ENCODE measurements around the gene HSP90AB1. TPM values are rescaled to one million over a fixed set of nuclear protein-coding genes. Genes with fewer than 3 reads are reported as not detected.

Gene HSP90AB1
- total and polyA plus RNA-seq, 12 donors = 235 to 1,053 (median 904) TPM

DNA sequence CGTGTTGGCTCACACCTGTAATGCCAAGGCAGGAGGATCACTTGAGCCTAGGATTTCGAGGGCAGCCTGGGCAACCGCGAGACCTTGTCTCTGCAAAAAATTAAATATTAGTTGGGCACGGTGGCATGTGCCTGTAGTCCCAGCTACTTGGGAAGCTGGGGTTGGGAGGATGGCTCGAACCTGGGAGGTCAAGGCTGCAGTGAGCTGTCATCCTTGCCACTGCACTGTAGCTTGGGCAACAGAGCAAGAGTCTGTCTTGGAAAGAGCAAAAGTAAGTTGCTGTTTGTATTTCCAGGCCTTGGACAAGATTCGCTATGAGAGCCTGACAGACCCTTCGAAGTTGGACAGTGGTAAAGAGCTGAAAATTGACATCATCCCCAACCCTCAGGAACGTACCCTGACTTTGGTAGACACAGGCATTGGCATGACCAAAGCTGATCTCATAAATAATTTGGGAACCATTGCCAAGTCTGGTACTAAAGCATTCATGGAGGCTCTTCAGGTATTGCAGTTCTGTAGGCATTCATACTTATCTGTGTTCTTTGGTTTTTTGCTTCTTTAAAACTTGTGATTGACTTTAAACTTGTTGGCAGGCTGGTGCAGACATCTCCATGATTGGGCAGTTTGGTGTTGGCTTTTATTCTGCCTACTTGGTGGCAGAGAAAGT lies 2.3 kb downstream of the HSP90AB1 start:
- TF ChIP-seq, protein P1, sequence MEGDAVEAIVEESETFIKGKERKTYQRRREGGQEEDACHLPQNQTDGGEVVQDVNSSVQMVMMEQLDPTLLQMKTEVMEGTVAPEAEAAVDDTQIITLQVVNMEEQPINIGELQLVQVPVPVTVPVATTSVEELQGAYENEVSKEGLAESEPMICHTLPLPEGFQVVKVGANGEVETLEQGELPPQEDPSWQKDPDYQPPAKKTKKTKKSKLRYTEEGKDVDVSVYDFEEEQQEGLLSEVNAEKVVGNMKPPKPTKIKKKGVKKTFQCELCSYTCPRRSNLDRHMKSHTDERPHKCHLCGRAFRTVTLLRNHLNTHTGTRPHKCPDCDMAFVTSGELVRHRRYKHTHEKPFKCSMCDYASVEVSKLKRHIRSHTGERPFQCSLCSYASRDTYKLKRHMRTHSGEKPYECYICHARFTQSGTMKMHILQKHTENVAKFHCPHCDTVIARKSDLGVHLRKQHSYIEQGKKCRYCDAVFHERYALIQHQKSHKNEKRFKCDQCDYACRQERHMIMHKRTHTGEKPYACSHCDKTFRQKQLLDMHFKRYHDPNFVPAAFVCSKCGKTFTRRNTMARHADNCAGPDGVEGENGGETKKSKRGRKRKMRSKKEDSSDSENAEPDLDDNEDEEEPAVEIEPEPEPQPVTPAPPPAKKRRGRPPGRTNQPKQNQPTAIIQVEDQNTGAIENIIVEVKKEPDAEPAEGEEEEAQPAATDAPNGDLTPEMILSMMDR (IDR thresholded peaks at IDR 0.05) = no peak
- intact Hi-C loops (cut with DNase I) = no loop called here
- ATAC-seq (no peak), DNase-seq (no peak)
- H3K9me3 ChIP-seq = no peaks in the 10 kb centered on the region
- WGBS, 2 donors = 70% methylated on average over 9 of the region's 9 CpGs
- H3K4me1 ChIP-seq = peaks cover 9 to 71% (median 48%) of the 10 kb centered on the region in 9 donors
- no peaks in the 10 kb centered on the region for H3K27me3 ChIP-seq
- H3K36me3 ChIP-seq = peaks cover 6 to 65% (median 56%) of the 10 kb centered on the region in 9 donors
- peak overlapping the region in 1 of 10 donors; percentile 25 for H3K27ac ChIP-seq
- peak overlapping the region in 7 of 10 donors; percentile 76 to 98 (median 85) for H3K4me3 ChIP-seq

DNA sequence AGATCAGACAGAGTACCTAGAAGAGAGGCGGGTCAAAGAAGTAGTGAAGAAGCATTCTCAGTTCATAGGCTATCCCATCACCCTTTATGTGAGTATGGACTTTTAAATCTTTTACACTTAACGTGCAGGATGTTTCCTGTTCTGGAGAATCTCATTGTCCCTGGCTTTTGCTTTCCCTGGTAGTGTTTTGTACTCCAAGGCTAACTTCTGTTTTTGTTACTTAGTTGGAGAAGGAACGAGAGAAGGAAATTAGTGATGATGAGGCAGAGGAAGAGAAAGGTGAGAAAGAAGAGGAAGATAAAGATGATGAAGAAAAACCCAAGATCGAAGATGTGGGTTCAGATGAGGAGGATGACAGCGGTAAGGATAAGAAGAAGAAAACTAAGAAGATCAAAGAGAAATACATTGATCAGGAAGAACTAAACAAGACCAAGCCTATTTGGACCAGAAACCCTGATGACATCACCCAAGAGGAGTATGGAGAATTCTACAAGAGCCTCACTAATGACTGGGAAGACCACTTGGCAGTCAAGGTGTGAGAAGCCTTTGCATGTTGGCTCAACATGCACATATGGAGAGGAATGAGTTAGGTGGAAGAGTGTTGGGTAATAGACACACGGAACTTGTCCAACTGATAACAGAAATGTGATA lies 3.3 kb downstream of the HSP90AB1 start:
- no peaks in the 10 kb centered on the region for H3K9me3 ChIP-seq
- H3K27ac ChIP-seq = no peak overlapping the region
- 60 to 64% methylated on average over 6 of the region's 6 CpGs for WGBS, 2 donors
- peaks cover 6 to 75% (median 66%) of the 10 kb centered on the region in 9 donors for H3K36me3 ChIP-seq
- TF ChIP-seq, protein P1 (IDR thresholded peaks at IDR 0.05) = no peak
- intact Hi-C loops (cut with DNase I) = loop anchor here in 1 of 10 donors (10.0 kb wide), 1 partner anchor 155 kb away; no protein-coding TSS in a partner anchor
- DNase-seq = no peak
- peaks cover 9 to 78% (median 48%) of the 10 kb centered on the region in 9 donors for H3K4me1 ChIP-seq
- H3K4me3 ChIP-seq = no peak overlapping the region
- ATAC-seq = no peak
- H3K27me3 ChIP-seq = no peaks in the 10 kb centered on the region

- ATAC-seq (no peak), DNase-seq (no peak)
- intact Hi-C loops (cut with DNase I) = loop anchor here in 1 of 10 donors (10.0 kb wide), 1 partner anchor 156 kb away; no protein-coding TSS in a partner anchor
- TF ChIP-seq, protein P1 (IDR thresholded peaks at IDR 0.05) = no peak
- Histone ChIP-seq H3K4me1 (peaks cover 8 to 78% (median 44%) of the 10 kb centered on the region in 9 donors), H3K4me3 (no peak overlapping the region), H3K27ac (peak overlapping the region in 2 of 10 donors; percentile 2 to 37), H3K36me3 (peaks cover 6 to 80% (median 66%) of the 10 kb centered on the region in 9 donors), H3K27me3 (no peaks in the 10 kb centered on the region), H3K9me3 (no peaks in the 10 kb centered on the region)
- WGBS, 2 donors = 69 to 74% methylated on average over 3 of the region's 3 CpGs
Measured at GRCh38 chr6:44250718-44251123, 3.8 kb downstream of the HSP90AB1 start.

GRCh38 chr6:44251576-44252524 lies 4.9 kb downstream of the HSP90AB1 start:
- Histone ChIP-seq H3K27me3 (no peaks in the 10 kb centered on the region), H3K9me3 (no peaks in the 10 kb centered on the region), H3K36me3 (peaks cover 6 to 86% (median 66%) of the 10 kb centered on the region in 9 donors), H3K27ac (no peak overlapping the region), H3K4me1 (peaks cover 14 to 84% (median 54%) of the 10 kb centered on the region in 9 donors), H3K4me3 (no peak overlapping the region)
- TF ChIP-seq, protein P1 (IDR thresholded peaks at IDR 0.05) = no peak
- WGBS, 2 donors = 90 to 92% methylated on average over 14 of the region's 14 CpGs
- DNase-seq (no peak), ATAC-seq (no peak)
- intact Hi-C loops (cut with DNase I) = loop anchor here in 1 of 10 donors (10.0 kb wide), 1 partner anchor 157 kb away; no protein-coding TSS in a partner anchor
